GM21619 (cell line): ENCODE results near the gene KLHL13.
"Not testable (repeated sequence)": the region's sequence is repeated elsewhere in the genome, so short reads cannot be mapped to it uniquely, and the experiment has no call there.

Experiments
- ATAC-seq: cut with Tn5 transposase; IDR thresholded peaks from one replicate; pipeline ENCODE4 v1.9.1; 2021; ENCODE audit not compliant: unreplicated experiment

Gene KLHL13

DNA sequence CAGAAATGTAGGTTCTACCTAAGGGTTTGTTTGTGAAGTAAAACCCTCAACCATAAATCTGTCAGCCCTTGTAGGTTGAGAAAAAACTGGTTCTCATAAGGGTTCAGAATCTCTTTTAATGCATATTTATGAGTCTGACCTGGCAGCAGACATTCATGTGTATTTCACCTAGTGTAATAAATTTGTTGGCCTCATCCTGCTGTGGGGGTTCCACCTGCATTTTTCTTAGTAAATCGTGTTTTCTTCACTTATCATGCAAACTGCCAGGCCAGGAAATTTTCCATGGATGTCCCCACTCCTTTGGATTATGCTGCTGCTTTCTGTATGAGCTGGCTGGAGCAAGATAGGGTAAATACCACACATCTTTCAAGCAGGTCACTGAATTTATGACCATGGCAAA lies 42.4 kb downstream of the KLHL13 start:
- ATAC-seq, result no peak

- no peak for ATAC-seq
Observed at GRCh38 chrX:118066867-118067515, 49.6 kb downstream of the KLHL13 start.

GRCh38 chrX:118062817-118063615 lies 53.6 kb downstream of the KLHL13 start:
- ATAC-seq, result peak; percentile 81

DNA sequence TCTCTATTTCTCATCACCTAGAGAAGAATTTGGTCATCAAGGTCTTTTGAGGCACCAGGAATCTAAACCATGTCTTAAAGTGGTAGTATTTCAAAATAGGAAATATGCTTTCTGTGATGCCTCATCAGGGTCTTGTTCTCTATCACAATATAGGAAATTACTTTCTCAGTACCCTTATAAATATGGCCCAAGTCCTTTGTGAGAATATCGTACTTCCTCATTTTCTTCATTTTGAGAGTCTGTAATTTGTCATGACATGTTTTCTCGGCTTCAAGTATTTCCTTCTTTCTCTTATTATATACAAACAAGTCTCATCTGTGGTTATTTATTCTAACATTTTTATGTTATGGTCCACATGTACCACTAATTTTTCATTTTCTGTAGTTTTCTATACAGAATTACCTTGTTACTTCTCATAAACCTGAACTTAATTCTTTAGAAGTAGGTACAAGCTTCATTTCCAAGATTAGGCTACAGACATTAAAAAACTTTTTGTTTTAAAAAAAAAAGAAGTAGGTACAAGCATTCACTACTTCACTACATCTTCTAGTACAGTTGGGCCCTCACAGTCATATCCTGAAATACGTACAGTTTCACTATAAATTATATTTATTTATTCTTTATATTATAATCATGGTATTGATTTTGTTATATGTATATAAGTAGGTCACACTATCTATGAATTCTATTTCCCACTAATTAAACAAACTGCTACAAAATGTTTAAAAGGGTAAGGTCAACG lies 54.4 kb downstream of the KLHL13 start:
- peak; percentile 40 for ATAC-seq

- no peak for ATAC-seq
Observed at GRCh38 chrX:118058924-118059323, 57.7 kb downstream of the KLHL13 start.

DNA sequence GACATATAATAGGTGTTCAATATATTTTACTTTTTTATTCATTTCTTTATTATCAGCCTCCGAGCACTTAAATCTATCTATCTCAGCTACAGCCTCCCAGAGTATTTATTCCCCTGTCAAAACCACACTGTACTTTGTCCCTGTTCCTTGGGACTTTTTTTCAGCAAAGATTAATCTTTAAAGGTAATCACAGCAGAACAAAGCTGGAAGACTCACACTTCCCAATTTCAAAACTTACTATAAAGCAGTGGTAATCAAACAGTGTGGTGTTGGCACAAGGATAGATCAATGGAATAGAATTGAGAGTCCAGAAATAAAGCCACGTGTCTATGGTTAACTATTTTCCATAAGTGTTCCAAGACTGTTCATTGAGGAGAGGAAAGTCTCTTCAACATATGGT lies 59.7 kb downstream of the KLHL13 start:
- ATAC-seq, result no peak

DNA sequence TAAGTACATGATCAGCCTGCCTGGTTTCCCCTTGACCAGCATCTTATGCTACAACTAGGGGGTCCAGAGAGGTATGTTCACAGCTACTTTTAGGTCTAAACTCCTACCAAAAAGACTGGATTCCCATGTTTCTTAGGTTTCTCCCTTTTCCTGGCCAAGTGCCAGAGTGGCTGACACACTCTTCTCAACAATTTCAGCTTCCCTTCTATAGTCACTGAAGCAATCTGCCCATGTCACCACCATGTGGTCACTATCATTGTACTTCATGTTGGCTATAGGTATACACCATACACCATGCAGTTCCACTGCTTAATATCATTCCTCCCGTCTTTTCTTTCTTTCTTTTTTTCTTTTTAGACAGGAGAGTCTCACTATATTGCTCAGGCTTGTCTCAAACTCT lies 66.9 kb downstream of the KLHL13 start:
- ATAC-seq, result no peak

GRCh38 chrX:118047446-118048186 lies 69.0 kb downstream of the KLHL13 start:
- ATAC-seq, result no peak

DNA sequence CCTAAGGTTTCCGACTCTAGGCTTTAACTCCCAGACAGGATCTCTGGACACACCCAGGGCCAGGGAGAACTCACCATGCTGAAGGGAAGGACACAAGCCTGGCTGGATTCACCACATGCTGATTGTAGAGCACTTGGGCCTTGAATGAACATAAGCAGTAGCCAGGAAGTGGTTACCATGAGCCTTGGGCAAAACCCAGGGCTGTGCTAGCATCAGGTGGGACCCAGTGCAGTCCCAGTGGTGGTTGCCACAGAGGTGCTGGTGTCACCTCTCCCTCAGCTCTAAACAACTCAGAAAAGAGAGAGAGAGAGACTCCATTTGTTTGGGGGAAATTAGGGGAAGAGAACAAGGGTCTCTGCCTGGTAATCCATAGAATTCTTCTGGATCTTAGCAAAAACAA lies 77.0 kb downstream of the KLHL13 start:
- ATAC-seq, result no peak

DNA sequence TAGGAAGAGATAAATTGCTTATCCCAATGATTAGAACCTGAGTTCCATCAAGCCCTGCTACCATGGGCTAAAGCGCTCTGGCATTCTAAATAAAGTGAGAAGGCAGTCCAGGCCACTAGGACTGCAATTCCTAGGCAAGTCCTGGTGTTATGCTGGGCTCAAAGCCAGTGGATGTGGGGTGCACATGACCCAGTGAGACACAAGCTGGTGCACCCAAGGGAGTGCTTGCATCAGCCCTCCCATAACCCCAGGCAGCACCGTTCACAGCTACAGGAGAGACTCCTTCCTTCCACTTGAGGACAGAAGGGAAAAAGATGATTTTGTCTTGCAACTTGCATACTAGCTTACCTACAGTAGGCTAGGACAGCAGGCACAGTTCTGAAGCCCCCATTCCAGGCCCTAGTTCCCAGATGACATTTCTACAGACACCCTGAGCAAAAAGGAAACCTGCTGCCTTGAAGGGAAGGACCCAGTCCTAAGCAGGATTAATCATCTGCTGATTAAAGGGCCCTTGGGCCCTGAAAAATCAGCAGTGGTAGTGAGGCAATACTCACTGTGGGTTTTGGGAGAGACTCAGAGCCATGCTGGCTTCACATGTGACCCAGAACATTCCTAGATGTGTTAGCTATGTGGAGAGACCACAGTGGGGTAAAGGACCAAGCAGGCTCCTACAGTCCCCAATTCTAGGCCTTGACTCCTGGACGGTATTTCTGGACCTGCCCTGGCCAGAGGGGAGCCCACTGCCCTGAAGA lies 77.8 kb downstream of the KLHL13 start:
- ATAC-seq, result no peak

- no peak for ATAC-seq
Observed at GRCh38 chrX:118026631-118027030, 90.0 kb downstream of the KLHL13 start.

- no peak for ATAC-seq
Observed at GRCh38 chrX:118025226-118025625, 91.4 kb downstream of the KLHL13 start.

- ATAC-seq, result no peak
Observed at GRCh38 chrX:118024482-118024881, 92.1 kb downstream of the KLHL13 start.

DNA sequence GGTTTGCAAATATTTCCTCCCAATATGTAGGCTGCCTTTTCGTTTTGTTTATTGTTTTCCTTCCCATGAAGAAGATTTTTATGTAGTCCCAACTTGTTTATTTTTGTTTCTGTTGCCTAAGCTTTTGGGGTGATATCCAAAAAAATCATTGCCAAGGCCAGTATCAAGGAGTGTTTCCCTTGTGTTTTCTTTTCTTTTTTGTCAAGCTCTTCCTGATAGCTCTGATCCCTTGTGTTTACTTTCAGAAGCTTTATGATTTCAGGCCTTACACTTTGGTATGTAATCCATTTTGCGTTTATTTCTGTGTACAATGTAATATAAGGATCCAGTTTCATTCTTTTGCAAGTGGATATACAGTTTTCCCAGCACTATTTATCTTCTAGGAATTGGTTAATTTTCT lies 93.9 kb downstream of the KLHL13 start:
- ATAC-seq, result no peak

- no peak for ATAC-seq
Observed at GRCh38 chrX:118016422-118016821, 100.2 kb downstream of the KLHL13 start.

DNA sequence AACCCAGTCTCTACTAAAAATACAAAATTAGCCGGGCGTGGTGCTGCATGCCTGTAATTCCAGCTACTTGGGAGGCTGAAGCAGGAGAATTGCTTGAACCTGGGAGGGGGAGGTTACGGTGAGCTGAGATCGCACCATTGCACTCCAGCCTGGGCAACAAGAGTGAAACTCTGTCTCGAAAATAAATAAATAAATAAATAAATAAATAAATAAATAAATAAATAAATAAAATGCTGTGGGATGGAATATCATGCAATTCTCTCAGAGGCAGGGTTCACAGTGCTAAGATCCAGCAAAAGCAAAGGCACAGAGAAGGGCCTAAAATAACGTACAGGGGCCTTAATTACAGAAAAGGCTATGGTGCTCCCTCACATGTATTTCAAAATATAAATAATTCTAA lies 114.2 kb downstream of the KLHL13 start:
- not testable (repeated sequence) for ATAC-seq

DNA sequence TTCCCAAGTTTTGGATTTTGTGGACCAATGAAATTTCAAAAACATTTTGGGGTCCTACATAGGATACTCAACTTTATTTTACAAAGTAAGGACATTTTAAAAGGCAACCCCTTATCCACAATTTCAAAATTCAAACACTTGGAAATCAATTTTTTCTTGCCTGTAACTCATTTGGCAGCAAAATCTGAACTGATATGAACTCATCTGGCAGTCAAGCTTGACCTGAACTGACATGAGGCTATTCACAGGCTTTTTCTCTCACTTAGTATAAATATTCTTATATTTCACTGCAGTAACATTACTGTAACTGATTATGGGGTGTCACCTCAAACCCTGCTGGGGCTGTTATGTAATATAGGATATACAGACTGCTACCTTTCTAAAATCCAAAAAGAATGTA lies 116.1 kb downstream of the KLHL13 start:
- no peak for ATAC-seq

- ATAC-seq, result no peak
Observed at GRCh38 chrX:117998171-117998570, 118.4 kb downstream of the KLHL13 start.

GRCh38 chrX:117996918-117997480 lies 119.6 kb downstream of the KLHL13 start:
- ATAC-seq, result no peak

DNA sequence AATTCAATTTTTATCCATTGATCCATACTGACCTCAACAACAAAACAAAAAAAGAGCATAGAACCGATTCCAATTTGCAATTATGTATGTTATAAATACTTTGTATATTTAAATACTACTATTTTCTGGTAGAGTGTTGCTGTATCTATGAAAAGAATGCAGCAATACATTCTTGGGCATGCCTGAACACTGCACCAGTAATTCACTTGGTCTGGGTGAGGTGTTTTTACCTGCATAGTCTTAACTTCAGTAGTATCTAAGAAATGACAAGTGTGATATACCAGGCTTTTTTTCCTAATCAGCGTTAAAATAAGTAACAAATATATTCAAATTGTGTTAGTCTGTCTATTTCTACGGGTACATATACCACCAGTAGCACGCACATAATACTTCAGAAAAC lies 120.2 kb downstream of the KLHL13 start:
- ATAC-seq, result no peak
